Gastrocnemius medialis (tissue), 4 donors: ENCODE measurements around the gene RIBC1.

Experiments used
- CTCF ChIP-seq, 5 experiments: fragments of 450-650 bp in 3 of 5; fragments of 200-600 bp in 2 of 5; sonication (generic) in 2 of 5; IDR thresholded peaks in 4 of 5; conservative IDR thresholded peaks in 1 of 5; 1 replicate in 4 of 5; 2 replicates in 1 of 5; pipeline ENCODE4 v1.5.1; 2016 to 2019; ENCODE audit warnings: antibody characterized with exemption in 5 of 5, mild to moderate bottlenecking in 3 of 5, moderate library complexity in 3 of 5
- POLR2A ChIP-seq, 2 donors: fragments of 450-650 bp; IDR thresholded peaks; one replicate each; pipeline ENCODE4 v1.6.1; 2017; ENCODE audit warnings: antibody characterized with exemption in 2 of 2, mild to moderate bottlenecking in 2 of 2, moderate library complexity in 2 of 2

DNA sequence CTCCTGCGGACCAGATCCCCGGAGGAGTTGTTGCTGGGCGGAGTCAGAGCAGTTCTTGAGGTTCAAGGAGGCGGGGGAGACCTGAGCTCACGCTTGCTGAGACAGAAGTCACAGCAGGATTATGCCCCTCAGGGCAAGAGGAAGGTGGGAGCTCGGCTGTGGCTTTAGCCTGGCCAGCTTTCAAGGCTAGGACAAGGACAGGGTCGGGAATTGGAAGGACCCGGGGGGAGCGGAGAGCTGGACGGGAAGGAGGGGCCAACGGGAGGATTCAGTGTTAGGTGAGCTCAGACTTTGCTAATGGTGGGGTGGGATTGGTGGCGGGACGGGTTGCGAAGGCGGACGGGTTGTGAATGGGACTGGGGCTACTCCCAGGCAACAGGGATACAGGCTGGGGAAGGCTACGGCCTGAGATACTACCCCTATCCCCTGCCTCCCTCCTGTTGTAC, at the start of gene RIBC1:
- no peak for TF ChIP-seq CTCF (IDR thresholded peaks at IDR 0.05 in 4 of 5, conservative IDR thresholded peaks at IDR 0.05 in 1 of 5)
- no peak for TF ChIP-seq POLR2A (IDR thresholded peaks at IDR 0.05)
